ENCODE measurements around the gene TUBG2. TPM values are rescaled to one million over a fixed set of nuclear protein-coding genes. Genes with fewer than 3 reads are reported as not detected.

Gene TUBG2
- total and polyA plus RNA-seq, 10 of the 15 experiments (the other 5 are each of a cell fraction or from before 2014, with no cell fraction given): 1.2 to 12.5 (median 8.9) TPM

GRCh38 chr17:42673266-42673884, 14.3 kb downstream of the TUBG2 start (continued):
- TF ChIP-seq ZNF687 (IDR thresholded peaks at IDR 0.05): no peak
- TF ChIP-seq SMARCA5 (IDR thresholded peaks at IDR 0.05): no peak
- TF ChIP-seq GATAD2B (conservative IDR thresholded peaks at IDR 0.05; ENCODE audit: low read depth): no peak; the same call in 1 of the 2 replicates

- Histone ChIP-seq H3K27ac (ENCODE audit: control insufficient read depth, insufficient read depth) (peak overlapping the region; percentile 61), H2AFZ (ENCODE audit: control insufficient read depth, low read depth, low read length) (no peak overlapping the region), H3K36me3 (ENCODE audit: control insufficient read depth in 2 of 2, insufficient read depth in 2 of 2, low read length in 1 of 2) (peaks cover 13 to 30% of the 10 kb centered on the region in 2 experiments; a peak in 3 of 4 replicates), H3K4me2 (ENCODE audit: control insufficient read depth, insufficient read depth) (peak overlapping the region; percentile 81), H3K4me1 (ENCODE audit: control insufficient read depth, insufficient read depth, low read length) (peaks cover 10% of the 10 kb centered on the region), H3K9me3 (replicated peaks; ENCODE audit: control insufficient read depth, insufficient read depth, low read length) (no peaks in the 10 kb centered on the region), H4K20me1 (ENCODE audit: control insufficient read depth, insufficient read depth) (no peaks in the 10 kb centered on the region), H3K4me3 (peak overlapping the region; percentile 98), H3K79me2 (ENCODE audit: control insufficient read depth, insufficient read depth, low read length) (peaks cover 43% of the 10 kb centered on the region), H3K9ac (ENCODE audit: control insufficient read depth, insufficient read depth, low read length) (peak overlapping the region; percentile 58; the same call in 1 of the 2 replicates), H3K27me3 (replicated peaks in 1 of 2; ENCODE audit: control insufficient read depth in 2 of 2, insufficient read depth in 2 of 2, low read length in 1 of 2) (no peaks in the 10 kb centered on the region)
- ATAC-seq: peak; percentile 33
- RAD21 ChIA-PET (ENCODE audit: unreplicated experiment): interaction anchor here (0.8 to 1.8 kb wide), 12 partner anchors 9 to 96 kb away, joined by 3 to 14 read pairs (median 6); partner anchors contain the start of genes PSMC3IP, RETREG3, TUBG1 and TUBG2
- in situ Hi-C loops (cut with MboI): no loop called here
- 3% methylated on average over 25 of the region's 32 CpGs for WGBS (ENCODE audit: insufficient coverage, insufficient replicate concordance, low lambda C conversion rate, missing lambda C conversion rate)
- DNase-seq (ENCODE audit: low read depth, low spot score): no peak
- CTCF ChIA-PET: interaction anchor here (0.8 to 10.1 kb wide), 20 partner anchors 9 to 146 kb away, joined by 3 to 239 read pairs (median 5); partner anchors contain the start of genes MLX, NAGLU, PSMC3IP and TUBG2
- intact Hi-C loops (cut with micrococcal nuclease; ENCODE audit: unreplicated experiment): no loop called here
- SMC1A ChIA-PET (ENCODE audit: uncharacterized antibody, unreplicated experiment): interaction anchor here (1.2 to 8.3 kb wide), 8 partner anchors 13 to 95 kb away, joined by 3 to 85 read pairs (median 6); partner anchors contain the start of genes RETREG3 and TUBG1
- POLR2A ChIA-PET: interaction anchor here (0.6 to 6.6 kb wide), 12 partner anchors 10 to 245 kb away, joined by 3 to 29 read pairs (median 3); partner anchors contain the start of genes TUBG1 and TUBG2
- FAIRE-seq: peak; percentile 78
- BruUV-seq (replicated peaks): no TSS peak
- TF ChIP-seq MEF2A (IDR thresholded peaks at IDR 0.05; ENCODE audit: insufficient read depth, low read depth, low read length) (peak; percentile 63; the same call in 1 of the 2 replicates), EGR1 (IDR thresholded peaks at IDR 0.05; ENCODE audit: borderline replicate concordance in 1 of 2, low read depth in 2 of 2, low read length in 2 of 2) (0 out of 3 replicates have a peak, but pooled peaks of 1 of the 2 experiments have one; percentile 16), IKZF2 (IDR thresholded peaks at IDR 0.05) (0 out of 4 replicates have a peak, but pooled peaks of 1 of the 2 experiments have one; percentile 19), POLR2A (IDR thresholded peaks at IDR 0.05; ENCODE audit: low read depth, low read length) (0 out of 2 replicates have a peak, but pooled peaks have one; percentile 15), FOXM1 (IDR thresholded peaks at IDR 0.05; ENCODE audit: low read depth, low read length) (no peak), IKZF1 (conservative IDR thresholded peaks at IDR 0.05) (peak; percentile 40; the same call in 1 of the 2 replicates), CBFB (IDR thresholded peaks at IDR 0.05; ENCODE audit: low read depth) (0 out of 2 replicates have a peak, but pooled peaks have one; percentile 32), YY1 (IDR thresholded peaks at IDR 0.05; ENCODE audit: low read depth, low read length) (peak; percentile 22; the same call in 1 of the 2 replicates), RELA (IDR thresholded peaks at IDR 0.05; ENCODE audit: borderline replicate concordance, partially characterized antibody) (no peak), BHLHE40 (IDR thresholded peaks at IDR 0.05; ENCODE audit: borderline replicate concordance in 1 of 2, low read depth in 2 of 2, low read length in 1 of 2) (peak; percentile 56 to 66; a peak in 2 of 4 replicates), DPF2 (IDR thresholded peaks at IDR 0.05) (0 out of 2 replicates have a peak, but pooled peaks have one; percentile 49), KLF5 (IDR thresholded peaks at IDR 0.05; ENCODE audit: partially characterized antibody) (no peak)
These were observed 15.0 kb downstream of the TUBG2 start for GRCh38 chr17:42673885-42674754.
